Stimulated activated CD8-positive, alpha-beta memory T cell treated with anti-CD3 and anti-CD28 coated beads, Interleukin-7, amount 100 ng/mL, for 24 hours (primary cell): Measurements from ENCODE around the gene CFAP53.
"Not testable (repeated sequence)": the region's sequence is repeated elsewhere in the genome, so short reads cannot be mapped to it uniquely, and the experiment has no call there.

Source experiments
- DNase-seq: peaks from one replicate; pipeline ENCODE4 v3.0.0-alpha.2; 2020; ENCODE audit warnings: low read depth

The CFAP53 gene

GRCh38 chr18:50266248-50266704, at the start of gene CFAP53:
CFAP53 (minus strand) TSS chr18:50266495; CDS start chr18:50266404, 91 bp downstream.
- DNase-seq = peak; percentile 80

- DNase-seq = no peak
Measured at GRCh38 chr18:50315100-50315871, 49.0 kb upstream of the CFAP53 start.

- no peak for DNase-seq
Measured at GRCh38 chr18:50313873-50314460, 47.7 kb upstream of the CFAP53 start.

GRCh38 chr18:50313031-50313607, 46.8 kb upstream of the CFAP53 start:
- no peak for DNase-seq

GRCh38 chr18:50312296-50313030, 46.2 kb upstream of the CFAP53 start:
- no peak for DNase-seq

GRCh38 chr18:50311650-50312049, 45.4 kb upstream of the CFAP53 start:
- DNase-seq = no peak

GRCh38 chr18:50310080-50310479, 43.8 kb upstream of the CFAP53 start:
- DNase-seq = no peak

GRCh38 chr18:50308851-50309250, 42.6 kb upstream of the CFAP53 start:
- DNase-seq = not testable (repeated sequence)

GRCh38 chr18:50307738-50308470, 41.6 kb upstream of the CFAP53 start:
- DNase-seq = peak; percentile 81

- no peak for DNase-seq
Measured at GRCh38 chr18:50307400-50307737, 41.1 kb upstream of the CFAP53 start.

- DNase-seq = no peak
Measured at GRCh38 chr18:50306944-50307343, 40.6 kb upstream of the CFAP53 start.

- DNase-seq = no peak
Measured at GRCh38 chr18:50301074-50301473, 34.8 kb upstream of the CFAP53 start.

- no peak for DNase-seq
Measured at GRCh38 chr18:50299626-50300388, 33.5 kb upstream of the CFAP53 start.

GRCh38 chr18:50298443-50299284, 32.4 kb upstream of the CFAP53 start:
- no peak for DNase-seq

GRCh38 chr18:50297621-50298442, 31.5 kb upstream of the CFAP53 start:
- no peak for DNase-seq

GRCh38 chr18:50293039-50293438, 26.7 kb upstream of the CFAP53 start:
- no peak for DNase-seq

- DNase-seq = no peak
Measured at GRCh38 chr18:50289108-50289443, 22.8 kb upstream of the CFAP53 start.

- DNase-seq = not testable (repeated sequence)
Measured at GRCh38 chr18:50288348-50289107, 22.2 kb upstream of the CFAP53 start.
